ENCODE results near the gene MDGA2.

GRCh38 chr14:47674543-47675465 lies 601 bp downstream of the MDGA2 start:
- TF ChIP-seq POLR2A (IDR thresholded peaks at IDR 0.05; ENCODE audit: control extremely low read depth in 1 of 2, low read depth in 2 of 2, low read length in 2 of 2) (no peak), CTCF (IDR thresholded peaks at IDR 0.05; ENCODE audit: control extremely low read depth in 1 of 3, insufficient read depth in 1 of 3, low read depth in 1 of 3, low read length in 3 of 3) (no peak), SIN3A (conservative IDR thresholded peaks at IDR 0.05 in 1 of 2, IDR thresholded peaks at IDR 0.05 in 1 of 2; ENCODE audit: low read depth in 1 of 2, low read length in 2 of 2) (no peak; a peak in 1 of 4 replicates), CREB1 (IDR thresholded peaks at IDR 0.05) (no peak), EP300 (IDR thresholded peaks at IDR 0.05; ENCODE audit: borderline replicate concordance in 1 of 2, low read depth in 2 of 2, low read length in 2 of 2) (no peak), EZH2 (IDR thresholded peaks at IDR 0.05; ENCODE audit: low read depth, low read length, severe bottlenecking) (peak; percentile 72), FOSL1 (IDR thresholded peaks at IDR 0.05; ENCODE audit: insufficient read depth, low read depth, low read length) (no peak), GABPA (IDR thresholded peaks at IDR 0.05; ENCODE audit: borderline replicate concordance, insufficient read depth, low read length) (no peak)
- TF ChIP-seq, protein P1, sequence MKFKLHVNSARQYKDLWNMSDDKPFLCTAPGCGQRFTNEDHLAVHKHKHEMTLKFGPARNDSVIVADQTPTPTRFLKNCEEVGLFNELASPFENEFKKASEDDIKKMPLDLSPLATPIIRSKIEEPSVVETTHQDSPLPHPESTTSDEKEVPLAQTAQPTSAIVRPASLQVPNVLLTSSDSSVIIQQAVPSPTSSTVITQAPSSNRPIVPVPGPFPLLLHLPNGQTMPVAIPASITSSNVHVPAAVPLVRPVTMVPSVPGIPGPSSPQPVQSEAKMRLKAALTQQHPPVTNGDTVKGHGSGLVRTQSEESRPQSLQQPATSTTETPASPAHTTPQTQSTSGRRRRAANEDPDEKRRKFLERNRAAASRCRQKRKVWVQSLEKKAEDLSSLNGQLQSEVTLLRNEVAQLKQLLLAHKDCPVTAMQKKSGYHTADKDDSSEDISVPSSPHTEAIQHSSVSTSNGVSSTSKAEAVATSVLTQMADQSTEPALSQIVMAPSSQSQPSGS (IDR thresholded peaks at IDR 0.05; ENCODE audit: low read length): no peak

Data from H1 (cell line).